H1 (cell line): ENCODE results near the gene OMP. TPM values are rescaled to one million over a fixed set of nuclear protein-coding genes. Genes with fewer than 3 reads are reported as not detected.

Experiments
- ATF2 ChIP-seq: IDR thresholded peaks from 2 replicates; pipeline ENCODE4 v1.6.1; 2012; ENCODE audit warnings: low read length, inconsistent platforms
- BCL11A ChIP-seq, 2 experiments: IDR thresholded peaks; one replicate each; pipeline ENCODE4 v1.6.1; 2011; ENCODE audit warnings: low read depth in 2 of 2, low read length in 2 of 2, mild to moderate bottlenecking in 2 of 2
- CHD1 ChIP-seq: IDR thresholded peaks from 2 replicates; pipeline ENCODE4 v1.6.1; 2012; ENCODE audit warnings: low read depth, low read length, improper control_type of control experiment
- CHD7 ChIP-seq: fragments of 300-600 bp; sonication (generic); IDR thresholded peaks from 2 replicates; pipeline ENCODE4 v1.7.1; 2012; ENCODE audit warnings: low read length, moderate library complexity, mild to moderate bottlenecking, inconsistent platforms; ENCODE audit not compliant: insufficient replicate concordance
- EP300 ChIP-seq, 2 experiments: IDR thresholded peaks; 1 replicate in 1 of 2; 2 replicates in 1 of 2; pipeline ENCODE4 v1.6.1; 2011 to 2012; ENCODE audit warnings: low read depth in 2 of 2, low read length in 2 of 2, mild to moderate bottlenecking in 2 of 2, borderline replicate concordance in 1 of 2, inconsistent platforms in 1 of 2, moderate library complexity in 1 of 2
- HDAC6 ChIP-seq: IDR thresholded peaks from one replicate; pipeline ENCODE4 v1.7.1; 2012; ENCODE audit warnings: low read depth, mild to moderate bottlenecking, inconsistent platforms, low read length, moderate library complexity
- SIN3A ChIP-seq, 2 experiments: IDR thresholded peaks in 1 of 2; conservative IDR thresholded peaks in 1 of 2; 2 replicates each; pipeline ENCODE4 v1.6.1; 2011 to 2012; ENCODE audit warnings: low read length in 2 of 2, improper control_type of control experiment in 1 of 2, low read depth in 1 of 2, mild to moderate bottlenecking in 1 of 2
- TCF12 ChIP-seq: IDR thresholded peaks from 2 replicates; pipeline ENCODE4 v1.6.1; 2011; ENCODE audit warnings: low read depth, mild to moderate bottlenecking, low read length
- polyA plus RNA-seq, 7 experiments: library from polyadenylated mRNA; depleted of rRNA in 3 of 7; stranded (reverse) in 5 of 7; unstranded in 2 of 7; fragments of >200 nt in 5 of 7; fragments of 200-250 nt in 2 of 7; gene quantifications; 1 replicate in 5 of 7; 2 replicates in 1 of 7; 4 replicates in 1 of 7; pipeline versions ENCODE4 v1.2.1 to v1.2.3, GENCODE V29; 2011 to 2013; ENCODE audit warnings: missing spikeins in 2 of 7, mixed read lengths in 2 of 7
- total RNA-seq: library from RNA; stranded (reverse); fragmentation: NEBNext Ultra II Directional; extraction: Animal tissue kit (Norgen Biotek cat#: 25700); gene quantifications from 2 replicates; pipeline ENCODE4 v1.2.1, GENCODE V29; 2021

Gene OMP
- total and polyA plus RNA-seq, 2 of the 8 experiments (the other 6 are each of a cell fraction or from before 2014, with no cell fraction given) = not detected

- TF ChIP-seq CHD7 = no peak
- no peak for TF ChIP-seq CHD1
- TF ChIP-seq SIN3A (conservative IDR thresholded peaks at IDR 0.05 in 1 of 2, IDR thresholded peaks at IDR 0.05 in 1 of 2; ENCODE audit: low read depth in 1 of 2, low read length in 2 of 2) = no peak
- TF ChIP-seq TCF12 = no peak
- TF ChIP-seq BCL11A (IDR thresholded peaks at IDR 0.05; ENCODE audit: low read depth in 2 of 2, low read length in 2 of 2) = no peak
- TF ChIP-seq HDAC6 = no peak
- no peak for TF ChIP-seq ATF2
- no peak for TF ChIP-seq EP300 (IDR thresholded peaks at IDR 0.05; ENCODE audit: borderline replicate concordance in 1 of 2, low read depth in 2 of 2, low read length in 2 of 2)
Measured at GRCh38 chr11:77053217-77054015, 49.2 kb upstream of the OMP start (continued).
